Prostate gland (tissue), 2 donors: Measurements from ENCODE around the gene RNF126.

Experiments used
- POLR2AphosphoS5 ChIP-seq: sonication (generic); formaldehyde crosslinking; IDR thresholded peaks from one replicate; pipeline ENCODE4 v1.6.1; 2017; ENCODE audit warnings: antibody characterized with exemption
- TF ChIP-seq, protein P1 (sequence below), 4 experiments: fragments of 200-600 bp in 2 of 4; fragments of 450-650 bp in 2 of 4; sonication (generic) in 2 of 4; IDR thresholded peaks; 1 replicate in 3 of 4; 2 replicates in 1 of 4; pipeline ENCODE4 v1.5.1; 2016 to 2019; ENCODE audit warnings: antibody characterized with exemption in 4 of 4, mild to moderate bottlenecking in 2 of 4, moderate library complexity in 2 of 4

DNA sequence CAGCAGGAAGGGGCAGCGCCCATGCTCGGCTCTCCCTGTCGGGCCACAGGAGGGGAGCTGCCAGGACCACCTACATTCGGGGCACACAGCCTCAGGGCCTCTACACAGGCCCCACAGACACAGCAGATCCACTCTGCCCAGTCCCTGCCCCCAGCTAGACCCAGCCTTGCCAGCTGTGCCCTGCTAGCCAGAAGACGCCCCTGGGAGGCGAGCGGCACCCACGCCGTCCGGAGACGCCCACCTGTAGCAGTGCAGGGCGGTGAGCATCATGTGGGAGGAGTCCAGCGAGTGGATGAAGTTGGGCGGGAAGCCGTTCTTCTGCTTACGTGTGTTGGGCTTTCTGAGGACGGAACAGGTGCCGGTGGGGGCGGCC lies 44.8 kb downstream of the RNF126 start:
- no peak for TF ChIP-seq POLR2AphosphoS5
- TF ChIP-seq, protein P1, sequence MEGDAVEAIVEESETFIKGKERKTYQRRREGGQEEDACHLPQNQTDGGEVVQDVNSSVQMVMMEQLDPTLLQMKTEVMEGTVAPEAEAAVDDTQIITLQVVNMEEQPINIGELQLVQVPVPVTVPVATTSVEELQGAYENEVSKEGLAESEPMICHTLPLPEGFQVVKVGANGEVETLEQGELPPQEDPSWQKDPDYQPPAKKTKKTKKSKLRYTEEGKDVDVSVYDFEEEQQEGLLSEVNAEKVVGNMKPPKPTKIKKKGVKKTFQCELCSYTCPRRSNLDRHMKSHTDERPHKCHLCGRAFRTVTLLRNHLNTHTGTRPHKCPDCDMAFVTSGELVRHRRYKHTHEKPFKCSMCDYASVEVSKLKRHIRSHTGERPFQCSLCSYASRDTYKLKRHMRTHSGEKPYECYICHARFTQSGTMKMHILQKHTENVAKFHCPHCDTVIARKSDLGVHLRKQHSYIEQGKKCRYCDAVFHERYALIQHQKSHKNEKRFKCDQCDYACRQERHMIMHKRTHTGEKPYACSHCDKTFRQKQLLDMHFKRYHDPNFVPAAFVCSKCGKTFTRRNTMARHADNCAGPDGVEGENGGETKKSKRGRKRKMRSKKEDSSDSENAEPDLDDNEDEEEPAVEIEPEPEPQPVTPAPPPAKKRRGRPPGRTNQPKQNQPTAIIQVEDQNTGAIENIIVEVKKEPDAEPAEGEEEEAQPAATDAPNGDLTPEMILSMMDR (IDR thresholded peaks at IDR 0.05), result no peak
